MCF 10A (cell line): Measurements from ENCODE around the gene TNFSF15. TPM values are rescaled to one million over a fixed set of nuclear protein-coding genes. Genes with fewer than 3 reads are reported as not detected.

Experiments used
- BruUV-seq: library from RNA; stranded (reverse); fragments of 400-500 nt; replicated peaks from 2 replicates; lab custom pipeline; 2021; lab: Mats Ljungman, UMichigan
- CTCF ChIA-PET: fragments of 300-600 bp; sonication (Branson Sonifier 250); formaldehyde crosslinking; extraction: SDS; loops from one replicate; lab custom pipeline; 2021; ENCODE audit warnings: antibody characterized with exemption, inconsistent platforms; lab: Yijun Ruan, JAX
- POLR2A ChIA-PET: fragments of 300-600, 350-650 bp; sonication (Branson Sonifier 250); formaldehyde crosslinking; extraction: SDS; loops from one replicate; lab custom pipeline; 2020; ENCODE audit warnings: antibody characterized with exemption, inconsistent platforms; lab: Yijun Ruan, JAX
- DNase-seq: peaks from one replicate; pipeline ENCODE4 v3.0.0-alpha.2; 2018; ENCODE audit not compliant: unreplicated experiment
- H3K27ac Mint-ChIP-seq: one replicate; pipeline ENCODE4 v1.8.0; 2022; ENCODE audit warnings: mild to moderate bottlenecking, low read depth, mixed read lengths; ENCODE audit not compliant: unreplicated experiment
- H3K27me3 Mint-ChIP-seq: one replicate; pipeline ENCODE4 v1.8.0; 2022; ENCODE audit warnings: mixed read lengths; ENCODE audit not compliant: insufficient read depth, unreplicated experiment
- H3K36me3 Mint-ChIP-seq: one replicate; pipeline ENCODE4 v1.8.0; 2022; ENCODE audit warnings: mild to moderate bottlenecking, moderate library complexity, mixed read lengths; ENCODE audit not compliant: insufficient read depth, unreplicated experiment
- H3K4me1 Mint-ChIP-seq: one replicate; pipeline ENCODE4 v1.8.0; 2022; ENCODE audit warnings: mixed read lengths; ENCODE audit not compliant: insufficient read depth, unreplicated experiment
- H3K4me3 Mint-ChIP-seq: one replicate; pipeline ENCODE4 v1.8.0; 2022; ENCODE audit warnings: mild to moderate bottlenecking, moderate library complexity, mixed read lengths; ENCODE audit not compliant: unreplicated experiment
- H3K9me3 Mint-ChIP-seq: one replicate; pipeline ENCODE4 v1.8.0; 2022; ENCODE audit warnings: mixed read lengths; ENCODE audit not compliant: unreplicated experiment
- intact Hi-C: fragments of 100-400 bp; cut with micrococcal nuclease; formaldehyde crosslinking; loops from 2 replicates; pipeline ENCODE4 v1.14.1; 2022
- total RNA-seq: library from RNA; stranded (reverse); gene quantifications from 2 replicates; pipeline ENCODE4 v1.2.3, GENCODE V29; 2022
- TF ChIP-seq, protein P1 (sequence below): fragments of 200-600 bp; IDR thresholded peaks from one replicate; pipeline ENCODE4 v1.8.0; 2022; ENCODE audit warnings: antibody characterized with exemption, mild to moderate bottlenecking; ENCODE audit not compliant: unreplicated experiment

The TNFSF15 gene
- total RNA-seq, 1 experiment from 2014 or later, result 1.9 TPM

GRCh38 chr9:114820776-114821501 is 15.1 kb upstream of the TNFSF15 start:
- TF ChIP-seq, protein P1, sequence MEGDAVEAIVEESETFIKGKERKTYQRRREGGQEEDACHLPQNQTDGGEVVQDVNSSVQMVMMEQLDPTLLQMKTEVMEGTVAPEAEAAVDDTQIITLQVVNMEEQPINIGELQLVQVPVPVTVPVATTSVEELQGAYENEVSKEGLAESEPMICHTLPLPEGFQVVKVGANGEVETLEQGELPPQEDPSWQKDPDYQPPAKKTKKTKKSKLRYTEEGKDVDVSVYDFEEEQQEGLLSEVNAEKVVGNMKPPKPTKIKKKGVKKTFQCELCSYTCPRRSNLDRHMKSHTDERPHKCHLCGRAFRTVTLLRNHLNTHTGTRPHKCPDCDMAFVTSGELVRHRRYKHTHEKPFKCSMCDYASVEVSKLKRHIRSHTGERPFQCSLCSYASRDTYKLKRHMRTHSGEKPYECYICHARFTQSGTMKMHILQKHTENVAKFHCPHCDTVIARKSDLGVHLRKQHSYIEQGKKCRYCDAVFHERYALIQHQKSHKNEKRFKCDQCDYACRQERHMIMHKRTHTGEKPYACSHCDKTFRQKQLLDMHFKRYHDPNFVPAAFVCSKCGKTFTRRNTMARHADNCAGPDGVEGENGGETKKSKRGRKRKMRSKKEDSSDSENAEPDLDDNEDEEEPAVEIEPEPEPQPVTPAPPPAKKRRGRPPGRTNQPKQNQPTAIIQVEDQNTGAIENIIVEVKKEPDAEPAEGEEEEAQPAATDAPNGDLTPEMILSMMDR, result no peak
- CTCF ChIA-PET, result interaction anchor here (0.6 to 1.8 kb wide), 3 partner anchors 8 to 138 kb away, joined by 3 to 4 read pairs (median 3); no protein-coding TSS in a partner anchor
- POLR2A ChIA-PET, result interaction anchor here (0.6 to 0.9 kb wide), 2 partner anchors 21 to 36 kb away, joined by 3 read pairs; no protein-coding TSS in a partner anchor

DNA sequence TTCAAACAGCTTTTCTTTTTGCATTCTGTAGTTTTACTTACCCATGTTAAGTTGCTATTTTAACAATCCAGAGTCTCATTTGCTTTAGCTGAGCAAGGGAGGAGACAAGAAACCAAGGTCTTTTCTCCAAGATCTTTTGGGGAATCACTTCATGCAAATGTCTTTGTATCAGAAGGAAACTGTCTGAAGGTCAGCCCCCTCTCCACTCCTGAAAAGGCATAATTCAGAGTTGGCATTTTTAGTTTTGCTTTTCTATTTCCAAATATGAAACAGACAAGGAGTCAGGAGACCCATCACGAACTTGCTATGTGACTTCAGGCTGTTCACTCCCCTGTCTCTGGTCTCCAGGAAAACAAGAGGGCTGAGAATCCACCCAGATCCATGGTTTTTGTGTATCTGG is 12.3 kb upstream of the TNFSF15 start:
- no peak for DNase-seq
- Mint-ChIP-seq H3K4me3 (no peak overlapping the region), H3K4me1 (no peaks in the 10 kb centered on the region), H3K27ac (no peak overlapping the region), H3K9me3 (no peaks in the 10 kb centered on the region), H3K36me3 (no peaks in the 10 kb centered on the region), H3K27me3 (no peaks in the 10 kb centered on the region)
- ChIA-PET CTCF (no interaction called here), POLR2A (interaction anchor here (0.8 kb wide), 1 partner anchor 35 kb away, joined by 4 read pairs; no protein-coding TSS in a partner anchor)
- TF ChIP-seq, protein P1, result no peak
- intact Hi-C loops, result no loop called here
- BruUV-seq, result no TSS peak

More at GRCh38 chr9:114820776-114821501, 15.1 kb upstream of the TNFSF15 start:
- H3K4me1 Mint-ChIP-seq, result no peaks in the 10 kb centered on the region
- BruUV-seq, result no TSS peak
- intact Hi-C loops, result no loop called here
- H3K9me3 Mint-ChIP-seq, result no peaks in the 10 kb centered on the region
- H3K36me3 Mint-ChIP-seq, result no peaks in the 10 kb centered on the region
- DNase-seq, result no peak
- H3K27me3 Mint-ChIP-seq, result no peaks in the 10 kb centered on the region
- H3K27ac Mint-ChIP-seq, result no peak overlapping the region
- H3K4me3 Mint-ChIP-seq, result no peak overlapping the region

- Mint-ChIP-seq H3K27me3 (no peaks in the 10 kb centered on the region), H3K4me3 (no peak overlapping the region), H3K36me3 (no peaks in the 10 kb centered on the region), H3K27ac (no peak overlapping the region), H3K4me1 (no peaks in the 10 kb centered on the region), H3K9me3 (no peaks in the 10 kb centered on the region)
- no TSS peak for BruUV-seq
- CTCF ChIA-PET, result interaction anchor here (0.6 to 1.7 kb wide), 4 partner anchors 96 to 207 kb away, joined by 4 to 6 read pairs (median 4); no protein-coding TSS in a partner anchor
- no peak for DNase-seq
- POLR2A ChIA-PET, result interaction anchor here (0.6 to 2.2 kb wide), 2 partner anchors 8 to 203 kb away, joined by 5 to 7 read pairs; partner anchors contain the start of gene TNFSF15
- intact Hi-C loops, result no loop called here
- TF ChIP-seq, protein P1, result no peak
Observed at GRCh38 chr9:114813717-114814418, 8.0 kb upstream of the TNFSF15 start.
